WERI-Rb-1 (cell line): Measurements from ENCODE around the gene MISP3.
A peak's percentile ranks its signal among the peaks of the same experiment; 100 is the strongest.

ENCODE experiments used
- DNase-seq: peaks from one replicate; pipeline ENCODE4 v3.0.0-alpha.2; 2020
- H3K27ac ChIP-seq: fragments of 250-450 bp; sonication (Bioruptor Pico); 2 replicates; pipeline ENCODE4 v1.5.1; 2020; ENCODE audit warnings: mild to moderate bottlenecking, moderate library complexity
- H3K27me3 ChIP-seq: fragments of 250-450 bp; sonication (Bioruptor Pico); 2 replicates; pipeline ENCODE4 v1.5.1; 2021; ENCODE audit warnings: mild to moderate bottlenecking, low read depth, moderate library complexity; ENCODE audit not compliant: insufficient read depth, severe bottlenecking
- H3K36me3 ChIP-seq: fragments of 250-450 bp; sonication (Bioruptor Pico); 2 replicates; pipeline ENCODE4 v1.5.1; 2020; ENCODE audit warnings: mild to moderate bottlenecking, moderate library complexity
- H3K4me3 ChIP-seq: 2 replicates; pipeline ENCODE4 v1.5.1; 2011; ENCODE audit warnings: low read depth, mild to moderate bottlenecking, control low read depth, low read length
- H3K9me3 ChIP-seq: fragments of 250-450 bp; sonication (Bioruptor Pico); 2 replicates; pipeline ENCODE4 v1.5.1; 2021; ENCODE audit warnings: mild to moderate bottlenecking, moderate library complexity; ENCODE audit not compliant: severe bottlenecking
- TF ChIP-seq, protein P1 (sequence below): IDR thresholded peaks from 2 replicates; pipeline ENCODE4 v1.5.1; 2011; ENCODE audit warnings: low read depth, mild to moderate bottlenecking, control low read depth, inconsistent platforms, low read length

Gene MISP3

DNA sequence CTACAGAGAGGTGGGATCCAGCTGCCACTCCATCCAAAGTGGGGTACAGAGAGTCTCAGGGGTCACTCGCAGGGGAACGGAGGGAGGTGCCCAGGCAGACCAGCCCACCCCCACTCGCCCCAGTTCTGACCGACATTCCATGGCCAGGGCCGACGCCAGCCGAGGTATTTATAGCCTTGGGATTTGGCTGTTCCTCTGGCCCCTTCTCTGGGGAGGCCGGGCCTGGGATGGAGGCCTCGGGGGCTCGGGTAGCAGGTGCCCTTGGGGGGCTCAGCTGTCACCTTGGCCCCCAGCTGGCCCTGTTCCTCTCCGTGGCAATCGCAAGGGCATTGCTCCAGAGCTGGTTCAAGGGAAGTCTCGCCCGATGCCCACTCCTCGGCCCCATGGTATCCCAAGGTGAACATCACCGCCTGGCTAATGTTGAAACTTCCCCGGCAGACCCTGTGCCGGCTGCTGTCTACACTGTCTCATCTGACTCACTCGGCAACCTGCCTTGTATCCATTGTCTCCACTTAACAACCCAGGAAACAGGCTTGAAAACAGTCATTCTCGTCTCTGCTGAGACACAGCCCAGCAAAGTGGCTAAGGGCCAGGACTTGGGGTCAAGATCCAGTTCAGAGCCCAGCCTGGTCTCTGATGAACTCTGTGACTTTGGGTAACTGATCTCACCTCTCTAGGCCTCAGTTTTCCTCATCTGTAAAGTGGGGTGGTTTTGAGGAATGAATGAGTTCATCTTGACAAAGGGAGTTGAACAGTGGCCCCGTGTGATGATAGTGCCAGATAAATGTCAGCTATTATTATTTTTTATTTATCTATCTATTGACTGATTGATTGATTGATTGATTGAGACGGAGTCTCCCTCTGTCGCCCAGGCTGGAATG, 35.2 kb downstream of the MISP3 start:
- peaks cover 26% of the 10 kb centered on the region for H3K36me3 ChIP-seq
- no peaks in the 10 kb centered on the region for H3K9me3 ChIP-seq
- no peak overlapping the region for H3K4me3 ChIP-seq
- DNase-seq: no peak
- no peak overlapping the region for H3K27ac ChIP-seq
- no peaks in the 10 kb centered on the region for H3K27me3 ChIP-seq
- TF ChIP-seq, protein P1, sequence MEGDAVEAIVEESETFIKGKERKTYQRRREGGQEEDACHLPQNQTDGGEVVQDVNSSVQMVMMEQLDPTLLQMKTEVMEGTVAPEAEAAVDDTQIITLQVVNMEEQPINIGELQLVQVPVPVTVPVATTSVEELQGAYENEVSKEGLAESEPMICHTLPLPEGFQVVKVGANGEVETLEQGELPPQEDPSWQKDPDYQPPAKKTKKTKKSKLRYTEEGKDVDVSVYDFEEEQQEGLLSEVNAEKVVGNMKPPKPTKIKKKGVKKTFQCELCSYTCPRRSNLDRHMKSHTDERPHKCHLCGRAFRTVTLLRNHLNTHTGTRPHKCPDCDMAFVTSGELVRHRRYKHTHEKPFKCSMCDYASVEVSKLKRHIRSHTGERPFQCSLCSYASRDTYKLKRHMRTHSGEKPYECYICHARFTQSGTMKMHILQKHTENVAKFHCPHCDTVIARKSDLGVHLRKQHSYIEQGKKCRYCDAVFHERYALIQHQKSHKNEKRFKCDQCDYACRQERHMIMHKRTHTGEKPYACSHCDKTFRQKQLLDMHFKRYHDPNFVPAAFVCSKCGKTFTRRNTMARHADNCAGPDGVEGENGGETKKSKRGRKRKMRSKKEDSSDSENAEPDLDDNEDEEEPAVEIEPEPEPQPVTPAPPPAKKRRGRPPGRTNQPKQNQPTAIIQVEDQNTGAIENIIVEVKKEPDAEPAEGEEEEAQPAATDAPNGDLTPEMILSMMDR: no peak

DNA sequence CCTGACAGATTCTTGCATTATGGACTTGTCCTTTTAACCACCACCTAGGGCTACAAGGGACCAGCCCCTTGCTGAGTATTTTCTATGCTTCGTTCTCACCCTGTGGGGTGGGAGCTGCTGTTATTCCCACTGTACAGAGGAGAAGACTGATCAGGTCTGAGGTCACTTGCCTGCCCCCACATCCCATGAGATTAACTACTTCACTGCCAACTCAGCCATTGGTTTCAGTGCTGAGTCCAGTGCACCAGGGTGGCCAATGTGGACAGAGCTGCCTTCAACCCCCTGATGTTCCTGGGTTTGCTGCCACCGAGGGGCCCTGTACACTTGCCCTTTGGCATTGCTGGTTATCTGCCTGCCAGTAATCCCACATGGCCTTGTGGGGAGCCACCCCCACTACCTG, 38.1 kb downstream of the MISP3 start:
- H3K27ac ChIP-seq: no peak overlapping the region

DNA sequence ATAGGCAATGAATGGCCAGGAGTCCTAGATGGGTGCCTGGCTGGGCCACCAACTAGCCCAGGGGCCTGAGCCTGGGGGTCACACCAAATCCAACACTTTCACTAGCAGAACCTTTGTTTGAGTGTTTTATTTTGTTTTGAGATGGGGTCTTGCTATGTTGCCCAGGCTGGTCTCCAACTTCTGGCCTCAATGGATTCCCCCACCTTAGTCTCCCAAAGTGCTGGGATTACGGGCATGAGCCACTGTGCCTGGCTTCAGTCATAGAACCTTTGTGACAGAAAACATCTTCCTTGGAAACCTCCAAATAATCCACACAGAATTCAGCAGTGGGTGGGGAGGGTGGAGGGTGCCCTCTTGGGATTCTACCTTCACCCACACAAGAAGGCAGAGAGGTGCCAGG, 38.9 kb downstream of the MISP3 start:
- TF ChIP-seq, protein P1: no peak
- Histone ChIP-seq H3K9me3 (no peaks in the 10 kb centered on the region), H3K27ac (no peak overlapping the region), H3K36me3 (peaks cover 2% of the 10 kb centered on the region), H3K4me3 (no peak overlapping the region), H3K27me3 (no peaks in the 10 kb centered on the region)
- DNase-seq: no peak

More for the DNA sequence above, 38.1 kb downstream of the MISP3 start:
- TF ChIP-seq, protein P1: no peak
- Histone ChIP-seq H3K4me3 (no peak overlapping the region), H3K27me3 (no peaks in the 10 kb centered on the region), H3K9me3 (no peaks in the 10 kb centered on the region), H3K36me3 (peaks cover 7% of the 10 kb centered on the region)
- DNase-seq: no peak

DNA sequence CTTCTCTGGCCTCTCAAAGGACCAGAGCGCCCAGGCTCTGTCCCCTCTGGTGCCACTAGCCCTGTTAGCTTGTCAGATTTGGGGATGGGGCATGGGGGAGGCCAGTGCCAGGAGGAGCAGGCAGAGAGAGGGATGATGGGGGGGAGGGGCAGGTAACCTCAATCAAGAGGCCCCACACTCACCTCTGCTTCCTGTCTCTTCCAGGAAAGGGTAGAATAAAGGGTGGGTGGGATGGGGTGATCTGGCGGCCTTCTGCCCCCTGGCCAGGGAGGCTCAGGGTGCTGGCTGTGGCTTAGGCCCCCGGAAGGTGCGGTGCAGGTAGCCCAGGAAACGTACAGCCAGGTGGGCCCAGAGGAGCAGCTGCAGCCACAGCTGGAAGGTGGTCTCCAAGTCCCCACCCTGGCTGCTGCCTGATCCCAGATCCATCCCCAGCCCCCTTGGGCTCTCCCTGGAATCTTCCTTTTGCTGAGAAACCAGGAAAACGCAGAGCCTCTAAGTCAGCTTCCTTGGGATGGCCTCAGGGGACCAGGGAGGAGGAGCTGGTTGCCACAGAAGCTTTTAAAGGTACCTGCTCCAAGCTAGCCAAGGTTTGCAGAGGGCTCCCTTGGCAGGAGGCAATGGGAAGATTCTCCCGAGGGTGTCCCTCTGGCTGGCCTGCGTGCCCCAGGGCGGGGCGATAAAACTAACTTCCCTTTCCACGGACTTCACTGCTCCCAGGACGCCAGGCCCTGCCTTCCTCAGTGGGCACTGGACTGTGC, 39.6 kb downstream of the MISP3 start:
- H3K27me3 ChIP-seq: no peaks in the 10 kb centered on the region
- no peak for DNase-seq
- no peak overlapping the region for H3K4me3 ChIP-seq
- no peaks in the 10 kb centered on the region; the same call in 1 of the 2 replicates for H3K36me3 ChIP-seq
- TF ChIP-seq, protein P1: no peak
- H3K9me3 ChIP-seq: no peaks in the 10 kb centered on the region
- peak overlapping the region; percentile 62 for H3K27ac ChIP-seq

DNA sequence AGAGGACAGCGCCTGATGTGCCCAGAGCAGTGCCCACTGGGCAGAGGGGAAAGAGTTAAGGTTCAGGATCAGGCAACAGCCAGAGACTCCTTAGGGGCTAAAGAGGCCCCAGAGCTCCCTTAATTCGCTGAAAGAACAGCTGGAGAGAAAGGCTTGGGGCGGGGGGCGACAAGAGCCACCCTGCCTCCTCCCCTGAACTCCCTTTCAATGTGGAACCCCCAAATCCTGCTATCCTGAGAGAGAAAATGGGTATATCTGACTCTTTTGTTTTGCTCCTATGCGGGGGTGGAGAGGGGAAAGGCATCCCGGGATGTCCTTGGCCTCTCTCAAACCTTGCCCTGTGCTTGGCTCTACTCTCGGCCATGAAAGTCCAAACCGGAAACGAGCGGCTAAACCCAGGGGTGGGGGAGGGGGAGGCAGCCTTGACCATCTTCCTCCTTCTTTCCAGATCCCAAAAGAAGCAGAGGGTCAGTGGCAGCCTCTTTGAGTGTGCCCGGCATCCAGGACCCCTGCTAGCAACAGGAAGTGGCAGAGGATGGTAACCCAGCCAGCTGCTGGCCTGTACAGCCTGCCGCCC, 40.3 kb downstream of the MISP3 start:
- Histone ChIP-seq H3K27ac (peak overlapping the region; percentile 62), H3K4me3 (no peak overlapping the region), H3K9me3 (no peaks in the 10 kb centered on the region), H3K36me3 (no peaks in the 10 kb centered on the region; the same call in 1 of the 2 replicates), H3K27me3 (no peaks in the 10 kb centered on the region)
- TF ChIP-seq, protein P1: no peak
- no peak for DNase-seq
